ENCODE measurements around the gene SLC15A3. TPM values are rescaled to one million over a fixed set of nuclear protein-coding genes. Genes with fewer than 3 reads are reported as not detected.
A peak's percentile ranks its signal among the peaks of the same experiment; 100 is the strongest.

Gene SLC15A3
- 1 to 10 TPM; 6.5 to 9.7 TPM for polyA plus RNA-seq

DNA sequence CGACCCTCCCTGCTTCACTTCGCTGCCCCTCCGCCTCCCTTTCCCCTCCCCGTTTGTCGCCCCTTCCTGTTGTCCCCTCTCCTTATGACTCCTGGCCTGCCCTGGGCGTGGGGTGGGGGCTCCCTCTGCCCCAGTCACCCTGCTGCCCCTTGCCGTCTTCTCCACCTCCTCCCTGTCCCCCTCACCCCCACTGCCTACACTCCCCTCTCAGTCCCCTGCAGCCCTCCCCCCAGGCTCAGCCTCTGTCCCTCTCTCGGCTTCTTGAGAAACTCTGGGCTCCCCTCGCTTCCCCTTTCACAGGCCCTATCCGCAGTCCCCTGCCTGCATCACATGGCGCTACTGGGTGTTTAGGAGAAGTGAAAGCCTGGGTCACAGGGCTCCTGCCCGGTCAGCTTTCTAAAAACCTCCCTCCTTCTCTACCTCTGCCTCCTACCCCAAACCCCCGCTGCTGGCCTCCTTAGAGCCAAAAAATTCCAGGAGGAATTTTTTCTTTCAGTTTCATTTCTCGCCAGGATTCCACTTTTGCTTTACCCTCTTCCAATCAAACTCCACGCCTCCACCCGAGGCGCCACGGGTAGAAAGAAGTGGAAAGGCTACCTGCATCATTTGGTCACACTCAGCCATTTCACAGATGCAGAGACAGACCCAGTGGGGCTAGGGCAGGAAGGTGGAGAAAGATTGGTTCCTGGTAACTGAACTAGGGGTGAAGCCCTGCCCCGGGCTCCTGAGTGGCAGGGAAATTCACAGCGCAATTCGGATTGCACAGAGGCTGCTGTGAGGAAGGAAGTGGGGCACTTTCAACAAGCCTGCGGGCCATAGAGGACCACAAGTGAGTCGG, at the start of gene SLC15A3:
SLC15A3 (minus strand) TSS at position 273 of the 838 bp plus-strand sequence. CDS start 625 bp downstream, outside the sequence.
- WGBS, 2 donors: 16 to 28% methylated on average over 23 of the region's 23 CpGs
- H3K4me3 ChIP-seq (ENCODE audit: low read depth in 1 of 2, low read length in 2 of 2): peak within 1 kb of the TSS; percentile 43 to 49
- no peaks in the 10 kb centered on the region for H3K36me3 ChIP-seq (ENCODE audit: control insufficient read depth in 2 of 2, insufficient read depth in 2 of 2, low read length in 1 of 2)
- peaks cover 0 to 12% of the 10 kb centered on the region in 2 donors for H3K4me1 ChIP-seq (ENCODE audit: control insufficient read depth in 2 of 2, insufficient read depth in 2 of 2, low read length in 1 of 2)
- peak within 1 kb of the TSS; percentile 62 to 82 for H3K27ac ChIP-seq (ENCODE audit: low read depth in 2 of 2, low read length in 1 of 2)
- H3K9me3 ChIP-seq (ENCODE audit: control insufficient read depth in 2 of 2, insufficient read depth in 1 of 2, low read depth in 1 of 2, low read length in 1 of 2): no peaks in the 10 kb centered on the region
- H3K27me3 ChIP-seq (ENCODE audit: control insufficient read depth in 1 of 2, insufficient read depth in 2 of 2, low read length in 2 of 2): no peaks in the 10 kb centered on the region

DNA sequence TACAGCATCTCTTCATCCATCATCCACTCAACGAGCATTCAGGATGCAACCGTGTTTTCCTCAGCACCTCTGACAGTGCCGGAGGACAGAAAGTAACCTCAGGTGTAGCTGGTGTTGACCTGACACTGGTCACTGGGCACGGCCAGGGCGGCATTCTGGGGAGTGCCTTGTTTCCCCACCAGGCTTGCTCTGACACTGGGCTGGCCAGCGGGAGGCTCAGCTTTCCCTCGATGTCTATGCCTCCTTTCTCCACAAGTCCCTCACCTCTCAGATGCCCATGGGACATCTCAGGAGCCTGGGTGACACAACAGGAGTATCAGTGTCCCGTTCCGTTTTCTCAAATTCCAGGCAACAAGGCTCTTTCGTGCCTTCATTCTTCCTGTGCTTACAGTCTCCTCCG, 48.5 kb upstream of the SLC15A3 start:
- no peak overlapping the region for H3K27ac ChIP-seq (ENCODE audit: low read depth in 2 of 2, low read length in 1 of 2)
- no peak overlapping the region for H3K4me3 ChIP-seq (ENCODE audit: low read depth in 1 of 2, low read length in 2 of 2)
- no peaks in the 10 kb centered on the region for H3K27me3 ChIP-seq (ENCODE audit: control insufficient read depth in 1 of 2, insufficient read depth in 2 of 2, low read length in 2 of 2)
- H3K9me3 ChIP-seq (ENCODE audit: control insufficient read depth in 2 of 2, insufficient read depth in 1 of 2, low read depth in 1 of 2, low read length in 1 of 2): no peaks in the 10 kb centered on the region
- WGBS, 2 donors: 80 to 86% methylated on average over 11 of the region's 11 CpGs
- H3K36me3 ChIP-seq (ENCODE audit: control insufficient read depth in 2 of 2, insufficient read depth in 2 of 2, low read length in 1 of 2): no peaks in the 10 kb centered on the region
- peaks cover 8 to 10% of the 10 kb centered on the region in 2 donors for H3K4me1 ChIP-seq (ENCODE audit: control insufficient read depth in 2 of 2, insufficient read depth in 2 of 2, low read length in 1 of 2)

GRCh38 chr11:60996381-60997138, 44.6 kb upstream of the SLC15A3 start:
- Histone ChIP-seq H3K27me3 (ENCODE audit: control insufficient read depth in 1 of 2, insufficient read depth in 2 of 2, low read length in 2 of 2) (no peaks in the 10 kb centered on the region), H3K4me3 (ENCODE audit: low read depth in 1 of 2, low read length in 2 of 2) (no peak overlapping the region), H3K27ac (ENCODE audit: low read depth in 2 of 2, low read length in 1 of 2) (no peak overlapping the region), H3K9me3 (ENCODE audit: control insufficient read depth in 2 of 2, insufficient read depth in 1 of 2, low read depth in 1 of 2, low read length in 1 of 2) (no peaks in the 10 kb centered on the region), H3K36me3 (ENCODE audit: control insufficient read depth in 2 of 2, insufficient read depth in 2 of 2, low read length in 1 of 2) (no peaks in the 10 kb centered on the region), H3K4me1 (ENCODE audit: control insufficient read depth in 2 of 2, insufficient read depth in 2 of 2, low read length in 1 of 2) (peaks cover 5 to 6% of the 10 kb centered on the region in 2 donors)
- WGBS, 2 donors: 53 to 66% methylated on average over 13 of the region's 13 CpGs

- no peaks in the 10 kb centered on the region for H3K36me3 ChIP-seq (ENCODE audit: control insufficient read depth in 2 of 2, insufficient read depth in 2 of 2, low read length in 1 of 2)
Observed at GRCh38 chr11:60995798-60996197, 43.8 kb upstream of the SLC15A3 start.

GRCh38 chr11:60994541-60995080, 42.6 kb upstream of the SLC15A3 start:
- Histone ChIP-seq H3K36me3 (ENCODE audit: control insufficient read depth in 2 of 2, insufficient read depth in 2 of 2, low read length in 1 of 2) (no peaks in the 10 kb centered on the region), H3K27ac (ENCODE audit: low read depth in 2 of 2, low read length in 1 of 2) (no peak overlapping the region), H3K4me3 (ENCODE audit: low read depth in 1 of 2, low read length in 2 of 2) (no peak overlapping the region), H3K27me3 (ENCODE audit: control insufficient read depth in 1 of 2, insufficient read depth in 2 of 2, low read length in 2 of 2) (no peaks in the 10 kb centered on the region), H3K4me1 (ENCODE audit: control insufficient read depth in 2 of 2, insufficient read depth in 2 of 2, low read length in 1 of 2) (peaks cover 5 to 6% of the 10 kb centered on the region in 2 donors), H3K9me3 (ENCODE audit: control insufficient read depth in 2 of 2, insufficient read depth in 1 of 2, low read depth in 1 of 2, low read length in 1 of 2) (no peaks in the 10 kb centered on the region)
- 40 to 49% methylated on average over 7 of the region's 7 CpGs for WGBS, 2 donors

More at GRCh38 chr11:60995798-60996197, 43.8 kb upstream of the SLC15A3 start:
- Histone ChIP-seq H3K4me1 (ENCODE audit: control insufficient read depth in 2 of 2, insufficient read depth in 2 of 2, low read length in 1 of 2) (peaks cover 5 to 6% of the 10 kb centered on the region in 2 donors), H3K9me3 (ENCODE audit: control insufficient read depth in 2 of 2, insufficient read depth in 1 of 2, low read depth in 1 of 2, low read length in 1 of 2) (no peaks in the 10 kb centered on the region), H3K27me3 (ENCODE audit: control insufficient read depth in 1 of 2, insufficient read depth in 2 of 2, low read length in 2 of 2) (no peaks in the 10 kb centered on the region), H3K27ac (ENCODE audit: low read depth in 2 of 2, low read length in 1 of 2) (no peak overlapping the region), H3K4me3 (ENCODE audit: low read depth in 1 of 2, low read length in 2 of 2) (no peak overlapping the region)
- whole genome bisulfite sequencing, 2 donors: 44 to 52% methylated on average over 7 of the region's 7 CpGs

GRCh38 chr11:60993615-60994014, 41.6 kb upstream of the SLC15A3 start:
- Histone ChIP-seq H3K4me1 (ENCODE audit: control insufficient read depth in 2 of 2, insufficient read depth in 2 of 2, low read length in 1 of 2) (peaks cover 5 to 6% of the 10 kb centered on the region in 2 donors), H3K4me3 (ENCODE audit: low read depth in 1 of 2, low read length in 2 of 2) (no peak overlapping the region), H3K36me3 (ENCODE audit: control insufficient read depth in 2 of 2, insufficient read depth in 2 of 2, low read length in 1 of 2) (no peaks in the 10 kb centered on the region), H3K27me3 (ENCODE audit: control insufficient read depth in 1 of 2, insufficient read depth in 2 of 2, low read length in 2 of 2) (no peaks in the 10 kb centered on the region), H3K9me3 (ENCODE audit: control insufficient read depth in 2 of 2, insufficient read depth in 1 of 2, low read depth in 1 of 2, low read length in 1 of 2) (no peaks in the 10 kb centered on the region), H3K27ac (ENCODE audit: low read depth in 2 of 2, low read length in 1 of 2) (no peak overlapping the region)
- WGBS, 2 donors: 66 to 70% methylated on average over 7 of the region's 7 CpGs

DNA sequence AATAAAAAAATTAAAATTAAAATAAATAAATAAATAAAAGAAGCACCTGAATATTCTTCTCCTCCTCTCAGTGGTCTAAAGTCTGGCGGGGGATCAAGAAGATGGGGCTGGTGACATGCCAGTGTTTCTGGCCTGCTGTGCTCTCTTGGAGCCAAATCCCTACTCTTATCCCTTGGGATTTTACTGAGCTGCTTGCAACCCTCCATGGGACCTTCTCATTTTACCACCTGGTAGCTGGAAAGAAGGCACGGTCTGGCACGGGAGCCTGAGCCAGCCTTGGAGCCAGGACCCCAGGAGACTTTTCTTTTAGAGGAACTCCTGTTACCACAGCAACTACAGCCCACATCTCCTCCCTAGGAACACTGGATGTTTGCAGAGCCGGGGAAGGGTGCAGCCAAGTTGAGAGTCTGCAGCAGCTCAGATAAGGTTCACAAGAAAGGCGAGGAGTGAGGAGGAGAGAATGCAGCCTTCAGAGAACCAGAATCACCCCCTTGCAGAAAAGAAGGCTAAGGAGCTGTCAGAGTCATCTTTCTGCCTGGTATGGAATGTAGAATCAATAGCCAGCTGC, 41.0 kb upstream of the SLC15A3 start:
- Histone ChIP-seq H3K9me3 (ENCODE audit: control insufficient read depth in 2 of 2, insufficient read depth in 1 of 2, low read depth in 1 of 2, low read length in 1 of 2) (no peaks in the 10 kb centered on the region), H3K36me3 (ENCODE audit: control insufficient read depth in 2 of 2, insufficient read depth in 2 of 2, low read length in 1 of 2) (no peaks in the 10 kb centered on the region), H3K27me3 (ENCODE audit: control insufficient read depth in 1 of 2, insufficient read depth in 2 of 2, low read length in 2 of 2) (no peaks in the 10 kb centered on the region), H3K27ac (ENCODE audit: low read depth in 2 of 2, low read length in 1 of 2) (no peak overlapping the region), H3K4me3 (ENCODE audit: low read depth in 1 of 2, low read length in 2 of 2) (no peak overlapping the region), H3K4me1 (ENCODE audit: control insufficient read depth in 2 of 2, insufficient read depth in 2 of 2, low read length in 1 of 2) (peaks cover 5 to 6% of the 10 kb centered on the region in 2 donors)
- WGBS, 2 donors: 55 to 63% methylated on average over 5 of the region's 5 CpGs

DNA sequence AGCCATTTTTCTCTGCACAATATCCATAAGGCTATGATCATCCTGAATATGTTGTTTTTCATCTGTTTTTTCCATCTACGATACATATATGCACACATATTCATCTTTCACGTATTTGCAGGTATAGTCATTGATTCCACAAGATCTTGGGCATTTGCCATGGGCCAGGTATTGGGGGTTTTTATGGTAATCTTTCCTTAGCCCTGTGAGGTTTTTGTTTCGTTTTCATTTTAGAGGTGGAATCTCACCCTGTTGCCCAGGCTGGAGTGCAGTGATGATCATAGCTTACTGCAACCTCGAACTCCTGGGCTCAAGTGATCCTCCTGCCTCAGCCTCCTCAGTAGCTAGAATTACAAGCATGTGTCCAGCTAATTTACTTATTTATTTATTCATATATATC, 39.5 kb upstream of the SLC15A3 start:
- H3K36me3 ChIP-seq (ENCODE audit: control insufficient read depth in 2 of 2, insufficient read depth in 2 of 2, low read length in 1 of 2): no peaks in the 10 kb centered on the region
- H3K27ac ChIP-seq (ENCODE audit: low read depth in 2 of 2, low read length in 1 of 2): no peak overlapping the region
- 78 to 84% methylated on average over 4 of the region's 4 CpGs for WGBS, 2 donors
- peaks cover 3% of the 10 kb centered on the region in 2 donors for H3K4me1 ChIP-seq (ENCODE audit: control insufficient read depth in 2 of 2, insufficient read depth in 2 of 2, low read length in 1 of 2)
- no peaks in the 10 kb centered on the region for H3K27me3 ChIP-seq (ENCODE audit: control insufficient read depth in 1 of 2, insufficient read depth in 2 of 2, low read length in 2 of 2)
- H3K9me3 ChIP-seq (ENCODE audit: control insufficient read depth in 2 of 2, insufficient read depth in 1 of 2, low read depth in 1 of 2, low read length in 1 of 2): no peaks in the 10 kb centered on the region
- H3K4me3 ChIP-seq (ENCODE audit: low read depth in 1 of 2, low read length in 2 of 2): no peak overlapping the region

DNA sequence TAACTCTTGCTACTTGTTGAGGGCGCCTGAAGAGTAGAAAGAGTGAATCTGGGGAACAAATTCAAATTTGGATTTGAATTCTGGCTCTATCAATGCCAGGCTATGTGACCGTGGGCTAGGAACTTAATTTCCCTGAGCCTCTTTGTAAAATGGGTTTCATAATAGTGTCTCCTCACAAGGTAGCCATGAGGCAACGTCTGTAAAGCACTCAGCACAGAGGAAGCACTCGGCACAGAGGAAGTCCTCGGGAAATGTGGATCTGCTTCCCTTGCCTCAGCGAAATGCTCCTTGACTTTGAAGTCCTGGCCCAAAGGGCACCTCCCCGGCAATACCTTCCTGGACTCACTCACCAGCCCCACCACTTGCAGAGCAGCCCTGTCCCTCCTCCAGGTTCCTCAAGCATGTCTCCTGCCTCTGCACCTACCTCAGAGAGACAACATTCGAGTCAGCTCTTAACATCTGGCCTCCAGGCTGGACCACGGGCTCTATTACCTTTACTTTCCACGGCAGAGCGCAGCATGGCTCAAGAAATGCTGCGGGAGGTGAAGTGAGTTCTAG, 37.2 kb upstream of the SLC15A3 start:
- Histone ChIP-seq H3K4me1 (ENCODE audit: control insufficient read depth in 2 of 2, insufficient read depth in 2 of 2, low read length in 1 of 2) (no peaks in the 10 kb centered on the region), H3K36me3 (ENCODE audit: control insufficient read depth in 2 of 2, insufficient read depth in 2 of 2, low read length in 1 of 2) (no peaks in the 10 kb centered on the region), H3K4me3 (ENCODE audit: low read depth in 1 of 2, low read length in 2 of 2) (no peak overlapping the region), H3K27ac (ENCODE audit: low read depth in 2 of 2, low read length in 1 of 2) (no peak overlapping the region), H3K9me3 (ENCODE audit: control insufficient read depth in 2 of 2, insufficient read depth in 1 of 2, low read depth in 1 of 2, low read length in 1 of 2) (no peaks in the 10 kb centered on the region), H3K27me3 (ENCODE audit: control insufficient read depth in 1 of 2, insufficient read depth in 2 of 2, low read length in 2 of 2) (no peaks in the 10 kb centered on the region)
- 70 to 73% methylated on average over 12 of the region's 12 CpGs for WGBS, 2 donors
